NCI-H1105 (cell line): ENCODE measurements around the gene ADAMTSL3.
"Not testable (repeated sequence)": the region's sequence is repeated elsewhere in the genome, so short reads cannot be mapped to it uniquely, and the experiment has no call there.

Experiments
- DNase-seq: peaks from one replicate; lab custom pipeline; 2025; lab: John Stamatoyannopoulos, UW

ADAMTSL3 gene

GRCh38 chr15:83927704-83928391 lies 273.9 kb downstream of the ADAMTSL3 start:
- no peak for DNase-seq

- DNase-seq = no peak
These were observed 274.4 kb downstream of the ADAMTSL3 start for GRCh38 chr15:83928392-83928734.

GRCh38 chr15:83928878-83929418 lies 275.0 kb downstream of the ADAMTSL3 start:
- no peak for DNase-seq

GRCh38 chr15:83929619-83930018 lies 275.7 kb downstream of the ADAMTSL3 start:
- DNase-seq = no peak

GRCh38 chr15:83930392-83931212 lies 276.7 kb downstream of the ADAMTSL3 start:
- DNase-seq = no peak

- no peak for DNase-seq
These were observed 281.9 kb downstream of the ADAMTSL3 start for GRCh38 chr15:83935774-83936173.

- no peak for DNase-seq
These were observed 286.2 kb downstream of the ADAMTSL3 start for GRCh38 chr15:83940136-83940535.

- DNase-seq = no peak
These were observed 289.1 kb downstream of the ADAMTSL3 start for GRCh38 chr15:83943043-83943442.

GRCh38 chr15:83943849-83944404 lies 290.0 kb downstream of the ADAMTSL3 start:
- DNase-seq = no peak

GRCh38 chr15:83947156-83947555 lies 293.2 kb downstream of the ADAMTSL3 start:
- no peak for DNase-seq

GRCh38 chr15:83954506-83954905 lies 300.6 kb downstream of the ADAMTSL3 start:
- DNase-seq = no peak

GRCh38 chr15:83955806-83956265 lies 301.9 kb downstream of the ADAMTSL3 start:
- no peak for DNase-seq

- DNase-seq = no peak
These were observed 303.0 kb downstream of the ADAMTSL3 start for GRCh38 chr15:83956887-83957286.

GRCh38 chr15:83959477-83959876 lies 305.6 kb downstream of the ADAMTSL3 start:
- DNase-seq = no peak

- no peak for DNase-seq
These were observed 306.4 kb downstream of the ADAMTSL3 start for GRCh38 chr15:83960192-83960829.

GRCh38 chr15:83961311-83961710 lies 307.4 kb downstream of the ADAMTSL3 start:
- DNase-seq = no peak

- DNase-seq = not testable (repeated sequence)
These were observed 311.0 kb downstream of the ADAMTSL3 start for GRCh38 chr15:83964967-83965366.

GRCh38 chr15:83970295-83970890 lies 316.5 kb downstream of the ADAMTSL3 start:
- no peak for DNase-seq

- DNase-seq = no peak
These were observed 318.1 kb downstream of the ADAMTSL3 start for GRCh38 chr15:83971992-83972391.

GRCh38 chr15:83973816-83974215 lies 319.9 kb downstream of the ADAMTSL3 start:
- no peak for DNase-seq

- DNase-seq = no peak
These were observed 324.1 kb downstream of the ADAMTSL3 start for GRCh38 chr15:83977992-83978391.

- no peak for DNase-seq
These were observed 324.7 kb downstream of the ADAMTSL3 start for GRCh38 chr15:83978588-83978987.
